ENCODE data around the gene ZNF652. TPM values are rescaled to one million over a fixed set of nuclear protein-coding genes. Genes with fewer than 3 reads are reported as not detected.

Gene ZNF652
- polyA plus RNA-seq, 1 of the 3 experiments (the other 2 are of a cell fraction) = 5.1 TPM

- ChIA-PET POLR2A (interaction anchor here (1.0 to 1.1 kb wide), 2 partner anchors 9 to 148 kb away, joined by 4 read pairs; no protein-coding TSS in a partner anchor), CTCF (interaction anchor here (0.6 to 24.3 kb wide), 78 partner anchors 9 to 593 kb away, joined by 3 to 496 read pairs (median 5); partner anchors contain the start of genes NGFR, NXPH3, PHOSPHO1 and SLC35B1)
- no peak overlapping the region for H3K27ac ChIP-seq (ENCODE audit: low read depth in 2 of 2, low read length in 1 of 2)
- peaks cover 0 to 4% of the 10 kb centered on the region in 2 experiments; a peak in 1 of 4 replicates for H3K4me1 ChIP-seq (ENCODE audit: control insufficient read depth in 1 of 2, insufficient read depth in 2 of 2, low read depth in 1 of 2, low read length in 1 of 2)
- WGBS (ENCODE audit: low lambda C conversion rate) = 42% methylated on average over 9 of the region's 9 CpGs
- no peak overlapping the region for H3K9ac ChIP-seq
- no peak overlapping the region for H2AFZ ChIP-seq (ENCODE audit: low read depth)
- H3K27me3 ChIP-seq (ENCODE audit: insufficient read depth) = no peaks in the 10 kb centered on the region
- H3K79me2 ChIP-seq (ENCODE audit: insufficient read depth) = peaks cover 3% of the 10 kb centered on the region; the same call in 1 of the 2 replicates
- no peaks in the 10 kb centered on the region for H4K20me1 ChIP-seq (ENCODE audit: insufficient read depth)
- DNase-seq = peak; percentile 92
- H3K4me2 ChIP-seq = no peak overlapping the region
- H3F3A ChIP-seq (replicated peaks; ENCODE audit: insufficient read depth) = peaks cover 4% of the 10 kb centered on the region
- no peaks in the 10 kb centered on the region for H3K9me3 ChIP-seq
- peaks cover 78 to 87% of the 10 kb centered on the region in 2 experiments for H3K36me3 ChIP-seq (replicated peaks in 1 of 2; ENCODE audit: control insufficient read depth in 1 of 2, insufficient read depth in 2 of 2, low read length in 1 of 2)
- no peaks in the 10 kb centered on the region for H3K9me2 ChIP-seq
- TF ChIP-seq RCOR1 (IDR thresholded peaks at IDR 0.05; ENCODE audit: low read length) (no peak), SMC3 (IDR thresholded peaks at IDR 0.05; ENCODE audit: low read depth, low read length) (peak; percentile 84), RAD21 (IDR thresholded peaks at IDR 0.05; ENCODE audit: low read length) (peak; percentile 86), MAX (IDR thresholded peaks at IDR 0.05; ENCODE audit: low read depth) (no peak), POLR2AphosphoS5 (IDR thresholded peaks at IDR 0.05; ENCODE audit: low read depth, low read length) (no peak), MXI1 (IDR thresholded peaks at IDR 0.05; ENCODE audit: low read depth, low read length) (peak; percentile 54; the same call in 1 of the 2 replicates), CTCF (IDR thresholded peaks at IDR 0.05) (peak; percentile 100), SIN3A (IDR thresholded peaks at IDR 0.05; ENCODE audit: borderline replicate concordance, low read depth, low read length) (no peak), CHD2 (IDR thresholded peaks at IDR 0.05; ENCODE audit: low read length, partially characterized antibody) (peak; percentile 32), ELF1 (IDR thresholded peaks at IDR 0.05) (no peak), YY1 (IDR thresholded peaks at IDR 0.05; ENCODE audit: low read depth) (no peak)
- TF ChIP-seq, protein P1, sequence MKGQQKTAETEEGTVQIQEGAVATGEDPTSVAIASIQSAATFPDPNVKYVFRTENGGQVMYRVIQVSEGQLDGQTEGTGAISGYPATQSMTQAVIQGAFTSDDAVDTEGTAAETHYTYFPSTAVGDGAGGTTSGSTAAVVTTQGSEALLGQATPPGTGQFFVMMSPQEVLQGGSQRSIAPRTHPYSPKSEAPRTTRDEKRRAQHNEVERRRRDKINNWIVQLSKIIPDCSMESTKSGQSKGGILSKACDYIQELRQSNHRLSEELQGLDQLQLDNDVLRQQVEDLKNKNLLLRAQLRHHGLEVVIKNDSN (IDR thresholded peaks at IDR 0.05; ENCODE audit: borderline replicate concordance, low read depth) = no peak
- H3K4me3 ChIP-seq (ENCODE audit: low read depth in 2 of 2, low read length in 1 of 2) = peak overlapping the region in 1 of 2 experiments; percentile 27; a peak in 1 of 4 replicates
Measured at GRCh38 chr17:49407981-49408501, 46.0 kb upstream of the ZNF652 start.

DNA sequence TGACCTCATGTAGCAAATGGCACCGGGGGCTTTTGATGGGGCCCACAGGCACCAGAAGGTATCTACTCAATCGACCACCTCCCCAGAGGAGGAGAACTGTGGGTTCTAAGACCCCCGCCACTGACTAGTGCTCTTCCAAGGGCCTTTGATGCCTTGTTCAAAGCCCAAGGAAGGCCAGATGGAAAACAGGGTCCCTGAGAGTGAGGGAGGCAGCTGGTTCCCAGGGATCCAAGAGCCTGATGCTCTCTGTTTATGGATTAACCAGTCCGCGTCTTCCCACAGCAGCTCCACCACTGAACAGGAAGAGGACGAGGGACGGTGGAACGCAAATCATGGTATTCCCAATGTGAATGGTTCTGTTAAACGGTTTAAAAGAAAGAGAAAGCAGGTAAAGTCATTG lies 45.0 kb upstream of the ZNF652 start:
- H3K4me3 ChIP-seq (ENCODE audit: low read depth in 2 of 2, low read length in 1 of 2) = no peak overlapping the region
- no peak overlapping the region for H3K27ac ChIP-seq (ENCODE audit: low read depth in 2 of 2, low read length in 1 of 2)
- H3K9me2 ChIP-seq = no peaks in the 10 kb centered on the region
- peaks cover 0 to 4% of the 10 kb centered on the region in 2 experiments; a peak in 1 of 4 replicates for H3K4me1 ChIP-seq (ENCODE audit: control insufficient read depth in 1 of 2, insufficient read depth in 2 of 2, low read depth in 1 of 2, low read length in 1 of 2)
- TF ChIP-seq GABPA (IDR thresholded peaks at IDR 0.05; ENCODE audit: low read depth) (no peak), TCF12 (IDR thresholded peaks at IDR 0.05) (no peak), FOSL2 (IDR thresholded peaks at IDR 0.05; ENCODE audit: borderline replicate concordance, low read depth) (no peak)
- TF ChIP-seq, protein P2, sequence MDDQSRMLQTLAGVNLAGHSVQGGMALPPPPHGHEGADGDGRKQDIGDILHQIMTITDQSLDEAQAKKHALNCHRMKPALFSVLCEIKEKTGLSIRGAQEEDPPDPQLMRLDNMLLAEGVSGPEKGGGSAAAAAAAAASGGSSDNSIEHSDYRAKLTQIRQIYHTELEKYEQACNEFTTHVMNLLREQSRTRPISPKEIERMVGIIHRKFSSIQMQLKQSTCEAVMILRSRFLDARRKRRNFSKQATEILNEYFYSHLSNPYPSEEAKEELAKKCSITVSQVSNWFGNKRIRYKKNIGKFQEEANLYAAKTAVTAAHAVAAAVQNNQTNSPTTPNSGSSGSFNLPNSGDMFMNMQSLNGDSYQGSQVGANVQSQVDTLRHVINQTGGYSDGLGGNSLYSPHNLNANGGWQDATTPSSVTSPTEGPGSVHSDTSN (IDR thresholded peaks at IDR 0.05) = no peak
- H3F3A ChIP-seq (replicated peaks; ENCODE audit: insufficient read depth) = peaks cover 4% of the 10 kb centered on the region
- H3K79me2 ChIP-seq (ENCODE audit: insufficient read depth) = no peaks in the 10 kb centered on the region
- DNase-seq = no peak
- H2AFZ ChIP-seq (ENCODE audit: low read depth) = no peak overlapping the region
- H3K9ac ChIP-seq = no peak overlapping the region
- no peak overlapping the region for H3K4me2 ChIP-seq
- H3K36me3 ChIP-seq (replicated peaks in 1 of 2; ENCODE audit: control insufficient read depth in 1 of 2, insufficient read depth in 2 of 2, low read length in 1 of 2) = peaks cover 69 to 78% of the 10 kb centered on the region in 2 experiments
- CTCF ChIA-PET = interaction anchor here (0.6 to 24.3 kb wide), 63 partner anchors 10 to 594 kb away, joined by 3 to 496 read pairs (median 6); partner anchors contain the start of genes NGFR, NXPH3, PHOSPHO1 and SLC35B1
- WGBS (ENCODE audit: low lambda C conversion rate) = 98% methylated on average over 8 of the region's 9 CpGs
- no peaks in the 10 kb centered on the region for H4K20me1 ChIP-seq (ENCODE audit: insufficient read depth)
- no peaks in the 10 kb centered on the region for H3K9me3 ChIP-seq
- H3K27me3 ChIP-seq (ENCODE audit: insufficient read depth) = no peaks in the 10 kb centered on the region
- POLR2A ChIA-PET = no interaction called here
